Measurements from ENCODE around the gene PRR14L.
"Not testable (repeated sequence)": the region's sequence is repeated elsewhere in the genome, so short reads cannot be mapped to it uniquely, and the experiment has no call there.

DNA sequence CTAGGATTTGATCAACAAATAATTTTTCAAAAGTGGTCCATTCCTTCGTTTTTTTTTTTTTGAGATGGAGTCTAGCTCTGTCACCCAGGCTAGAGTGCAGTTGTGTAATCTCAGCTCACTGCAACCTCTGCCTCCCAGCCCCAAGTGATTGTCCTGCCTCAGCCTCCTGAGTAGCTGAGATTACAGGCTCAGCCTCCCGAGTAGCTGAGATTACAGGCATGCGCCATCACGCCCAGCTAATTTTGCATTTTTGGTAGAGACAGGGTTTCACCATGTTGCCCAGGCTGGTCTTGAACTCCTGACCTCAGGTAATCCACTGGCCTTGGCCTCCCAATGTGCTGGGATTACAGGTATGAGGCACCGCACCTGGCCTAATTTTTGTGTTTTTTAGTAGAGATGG is 8.9 kb upstream of the PRR14L start:
- TF ChIP-seq, protein P1, sequence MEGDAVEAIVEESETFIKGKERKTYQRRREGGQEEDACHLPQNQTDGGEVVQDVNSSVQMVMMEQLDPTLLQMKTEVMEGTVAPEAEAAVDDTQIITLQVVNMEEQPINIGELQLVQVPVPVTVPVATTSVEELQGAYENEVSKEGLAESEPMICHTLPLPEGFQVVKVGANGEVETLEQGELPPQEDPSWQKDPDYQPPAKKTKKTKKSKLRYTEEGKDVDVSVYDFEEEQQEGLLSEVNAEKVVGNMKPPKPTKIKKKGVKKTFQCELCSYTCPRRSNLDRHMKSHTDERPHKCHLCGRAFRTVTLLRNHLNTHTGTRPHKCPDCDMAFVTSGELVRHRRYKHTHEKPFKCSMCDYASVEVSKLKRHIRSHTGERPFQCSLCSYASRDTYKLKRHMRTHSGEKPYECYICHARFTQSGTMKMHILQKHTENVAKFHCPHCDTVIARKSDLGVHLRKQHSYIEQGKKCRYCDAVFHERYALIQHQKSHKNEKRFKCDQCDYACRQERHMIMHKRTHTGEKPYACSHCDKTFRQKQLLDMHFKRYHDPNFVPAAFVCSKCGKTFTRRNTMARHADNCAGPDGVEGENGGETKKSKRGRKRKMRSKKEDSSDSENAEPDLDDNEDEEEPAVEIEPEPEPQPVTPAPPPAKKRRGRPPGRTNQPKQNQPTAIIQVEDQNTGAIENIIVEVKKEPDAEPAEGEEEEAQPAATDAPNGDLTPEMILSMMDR (IDR thresholded peaks at IDR 0.05): not testable (repeated sequence)
- TF ChIP-seq POLR2A (IDR thresholded peaks at IDR 0.05): not testable (repeated sequence)
